GM19455 (cell line): ENCODE results near the gene UBASH3B.
"Not testable (repeated sequence)": the region's sequence is repeated elsewhere in the genome, so short reads cannot be mapped to it uniquely, and the experiment has no call there.

Experiments
- ATAC-seq: cut with Tn5 transposase; IDR thresholded peaks from one replicate; pipeline ENCODE4 v1.9.1; 2021; ENCODE audit not compliant: unreplicated experiment

The UBASH3B gene

GRCh38 chr11:122808478-122808869 lies 153.0 kb downstream of the UBASH3B start:
- peak; percentile 90 for ATAC-seq

GRCh38 chr11:122809866-122810265 lies 154.3 kb downstream of the UBASH3B start:
- no peak for ATAC-seq

- no peak for ATAC-seq
Observed at GRCh38 chr11:122811721-122812120, 156.2 kb downstream of the UBASH3B start.

GRCh38 chr11:122812638-122813037 lies 157.1 kb downstream of the UBASH3B start:
- no peak for ATAC-seq

GRCh38 chr11:122813176-122813893 lies 157.8 kb downstream of the UBASH3B start:
- no peak for ATAC-seq

GRCh38 chr11:122813894-122814270 lies 158.4 kb downstream of the UBASH3B start:
- no peak for ATAC-seq

- no peak for ATAC-seq
Observed at GRCh38 chr11:122814401-122814800, 158.9 kb downstream of the UBASH3B start.

- ATAC-seq: no peak
Observed at GRCh38 chr11:122815900-122816299, 160.4 kb downstream of the UBASH3B start.

GRCh38 chr11:122816761-122817520 lies 161.4 kb downstream of the UBASH3B start:
- no peak for ATAC-seq

GRCh38 chr11:122820158-122820557 lies 164.6 kb downstream of the UBASH3B start:
- ATAC-seq: no peak

- ATAC-seq: no peak
Observed at GRCh38 chr11:122821169-122821568, 165.6 kb downstream of the UBASH3B start.

GRCh38 chr11:122822241-122822640 lies 166.7 kb downstream of the UBASH3B start:
- no peak for ATAC-seq

GRCh38 chr11:122823564-122823963 lies 168.0 kb downstream of the UBASH3B start:
- ATAC-seq: no peak

- ATAC-seq: not testable (repeated sequence)
Observed at GRCh38 chr11:122829371-122829770, 173.8 kb downstream of the UBASH3B start.

- not testable (repeated sequence) for ATAC-seq
Observed at GRCh38 chr11:122832297-122832696, 176.8 kb downstream of the UBASH3B start.

- no peak for ATAC-seq
Observed at GRCh38 chr11:122832721-122833470, 177.4 kb downstream of the UBASH3B start.

GRCh38 chr11:122833846-122834464 lies 178.4 kb downstream of the UBASH3B start:
- no peak for ATAC-seq

GRCh38 chr11:122836916-122837315 lies 181.4 kb downstream of the UBASH3B start:
- no peak for ATAC-seq

- no peak for ATAC-seq
Observed at GRCh38 chr11:122837528-122838346, 182.2 kb downstream of the UBASH3B start.
